GM10248 (cell line): Measurements from ENCODE around the gene PTPRG.
A peak's percentile ranks its signal among the peaks of the same experiment; 100 is the strongest.

Experiments
- CTCF ChIA-PET: fragments of 300-600 bp; sonication (Branson Sonifier 250); formaldehyde crosslinking; extraction: SDS; loops from one replicate; lab custom pipeline; 2021; ENCODE audit warnings: antibody characterized with exemption; lab: Yijun Ruan, JAX
- POLR2A ChIA-PET: fragments of 350-650 bp; sonication (Branson Sonifier 250); formaldehyde crosslinking; extraction: SDS; loops from one replicate; lab custom pipeline; 2020; ENCODE audit warnings: antibody characterized with exemption; lab: Yijun Ruan, JAX
- DNase-seq: peaks from one replicate; pipeline ENCODE4 v3.0.0; 2012; ENCODE audit errors: extremely low spot score
- TF ChIP-seq, protein P1 (sequence below): IDR thresholded peaks from 2 replicates; pipeline ENCODE4 v1.5.1; 2012; ENCODE audit warnings: mild to moderate bottlenecking, low read depth; ENCODE audit errors: extremely low read depth, missing control alignments, control extremely low read depth

PTPRG gene

DNA sequence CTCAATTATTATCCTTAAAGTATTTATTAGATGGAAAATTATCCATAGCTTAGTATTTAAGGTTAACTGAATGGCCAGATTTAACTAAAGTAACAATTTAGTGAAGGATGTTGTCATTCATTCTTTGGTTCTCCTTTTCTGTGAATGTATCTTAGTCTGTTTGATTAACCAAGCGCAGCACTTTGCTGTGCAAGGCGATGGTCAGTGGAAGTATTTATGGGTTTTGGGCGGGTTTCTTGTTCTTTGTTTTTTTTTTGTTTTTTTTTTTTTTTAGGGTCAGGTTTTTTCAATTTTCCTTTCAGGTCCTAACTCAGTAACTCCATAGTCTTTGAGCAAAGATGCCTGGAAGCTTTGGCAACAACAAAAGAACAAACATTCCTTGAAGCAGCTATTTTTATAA lies 328.8 kb downstream of the PTPRG start:
- no peak for DNase-seq
- CTCF ChIA-PET = interaction anchor here (0.9 to 1.0 kb wide), 2 partner anchors 11 to 15 kb away, joined by 3 read pairs; no protein-coding TSS in a partner anchor
- TF ChIP-seq, protein P1, sequence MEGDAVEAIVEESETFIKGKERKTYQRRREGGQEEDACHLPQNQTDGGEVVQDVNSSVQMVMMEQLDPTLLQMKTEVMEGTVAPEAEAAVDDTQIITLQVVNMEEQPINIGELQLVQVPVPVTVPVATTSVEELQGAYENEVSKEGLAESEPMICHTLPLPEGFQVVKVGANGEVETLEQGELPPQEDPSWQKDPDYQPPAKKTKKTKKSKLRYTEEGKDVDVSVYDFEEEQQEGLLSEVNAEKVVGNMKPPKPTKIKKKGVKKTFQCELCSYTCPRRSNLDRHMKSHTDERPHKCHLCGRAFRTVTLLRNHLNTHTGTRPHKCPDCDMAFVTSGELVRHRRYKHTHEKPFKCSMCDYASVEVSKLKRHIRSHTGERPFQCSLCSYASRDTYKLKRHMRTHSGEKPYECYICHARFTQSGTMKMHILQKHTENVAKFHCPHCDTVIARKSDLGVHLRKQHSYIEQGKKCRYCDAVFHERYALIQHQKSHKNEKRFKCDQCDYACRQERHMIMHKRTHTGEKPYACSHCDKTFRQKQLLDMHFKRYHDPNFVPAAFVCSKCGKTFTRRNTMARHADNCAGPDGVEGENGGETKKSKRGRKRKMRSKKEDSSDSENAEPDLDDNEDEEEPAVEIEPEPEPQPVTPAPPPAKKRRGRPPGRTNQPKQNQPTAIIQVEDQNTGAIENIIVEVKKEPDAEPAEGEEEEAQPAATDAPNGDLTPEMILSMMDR = no peak
- POLR2A ChIA-PET = no interaction called here

DNA sequence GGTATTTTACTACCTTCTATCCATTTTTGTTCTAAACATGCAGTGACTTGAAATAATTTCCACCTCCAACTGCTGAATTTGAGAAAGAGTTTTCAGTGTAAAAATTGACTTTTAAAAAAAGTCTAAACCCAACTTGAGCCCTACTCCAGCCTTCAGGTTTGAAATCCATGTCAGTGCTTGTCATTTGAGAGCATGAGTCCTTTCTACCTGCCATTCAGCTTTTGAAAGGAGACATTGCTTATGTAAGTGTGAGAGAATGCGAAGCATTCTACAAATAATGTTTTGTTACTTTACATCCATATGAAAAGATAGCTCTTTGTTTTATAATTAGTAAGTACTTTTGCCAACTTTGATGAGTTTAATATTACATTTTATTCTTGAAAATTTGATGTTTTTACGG lies 329.2 kb downstream of the PTPRG start:
- TF ChIP-seq, protein P1 = no peak
- ChIA-PET CTCF (no interaction called here), POLR2A (no interaction called here)
- DNase-seq = no peak

DNA sequence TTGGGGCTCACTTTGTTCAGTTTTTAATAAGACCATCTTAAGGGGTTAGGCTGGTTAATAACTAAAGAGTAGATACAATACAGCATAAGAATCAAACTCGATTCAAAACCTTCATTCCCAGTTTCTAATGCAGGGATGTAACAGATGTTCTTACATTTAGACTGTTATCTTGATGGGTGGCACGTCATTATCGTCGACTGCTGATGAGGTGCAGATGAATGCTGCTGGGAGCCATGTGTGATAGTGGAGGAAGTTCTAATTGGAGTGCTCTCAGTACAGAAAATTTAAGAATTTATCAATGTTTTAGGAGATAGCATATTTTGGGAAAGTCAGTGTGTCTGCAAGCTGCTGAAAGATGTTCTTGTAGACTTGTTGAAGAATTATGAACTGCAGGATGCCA lies 331.5 kb downstream of the PTPRG start:
- ChIA-PET CTCF (no interaction called here), POLR2A (no interaction called here)
- DNase-seq = no peak

DNA sequence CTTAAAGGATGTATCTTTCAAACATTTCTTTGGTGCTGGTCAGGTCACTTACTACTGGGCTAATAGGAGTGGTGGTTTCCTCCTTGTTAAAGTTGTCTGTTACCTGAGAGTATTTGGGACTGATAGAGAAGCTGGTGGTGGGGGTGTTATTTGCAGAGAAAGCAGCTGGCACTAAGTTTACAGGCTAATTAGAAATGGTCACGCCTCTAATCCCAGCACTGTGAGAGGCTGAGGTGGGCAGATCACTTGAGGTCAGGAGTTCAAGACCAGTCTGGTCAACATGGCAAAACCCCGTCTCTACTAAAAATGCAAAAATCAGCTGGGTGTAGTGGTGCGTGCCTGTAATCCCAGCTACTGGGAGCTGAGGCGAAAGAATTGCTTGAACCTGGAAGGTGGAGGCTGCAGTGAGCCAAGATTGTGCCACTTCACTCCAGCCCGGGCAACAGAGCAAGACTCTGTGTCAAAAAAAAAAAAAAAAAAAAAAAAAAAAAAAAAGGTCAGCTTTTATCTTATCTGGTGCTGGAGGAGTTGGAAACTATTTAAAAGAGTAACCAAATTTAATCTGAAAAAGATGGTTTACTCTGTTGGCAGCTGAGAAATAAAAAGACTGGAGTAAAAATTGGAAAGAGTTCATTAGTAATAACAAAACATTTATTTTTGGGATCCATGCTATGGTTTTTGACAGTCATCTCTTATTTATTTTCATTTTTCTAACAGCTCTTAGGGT lies 332.6 kb downstream of the PTPRG start:
- no peak for DNase-seq
- ChIA-PET POLR2A (no interaction called here), CTCF (interaction anchor here (0.6 to 2.3 kb wide), 3 partner anchors 13 to 1117 kb away, joined by 3 to 6 read pairs (median 3); no protein-coding TSS in a partner anchor)
- TF ChIP-seq, protein P1 = no peak

More for the DNA sequence above, 331.5 kb downstream of the PTPRG start:
- TF ChIP-seq, protein P1 = no peak

DNA sequence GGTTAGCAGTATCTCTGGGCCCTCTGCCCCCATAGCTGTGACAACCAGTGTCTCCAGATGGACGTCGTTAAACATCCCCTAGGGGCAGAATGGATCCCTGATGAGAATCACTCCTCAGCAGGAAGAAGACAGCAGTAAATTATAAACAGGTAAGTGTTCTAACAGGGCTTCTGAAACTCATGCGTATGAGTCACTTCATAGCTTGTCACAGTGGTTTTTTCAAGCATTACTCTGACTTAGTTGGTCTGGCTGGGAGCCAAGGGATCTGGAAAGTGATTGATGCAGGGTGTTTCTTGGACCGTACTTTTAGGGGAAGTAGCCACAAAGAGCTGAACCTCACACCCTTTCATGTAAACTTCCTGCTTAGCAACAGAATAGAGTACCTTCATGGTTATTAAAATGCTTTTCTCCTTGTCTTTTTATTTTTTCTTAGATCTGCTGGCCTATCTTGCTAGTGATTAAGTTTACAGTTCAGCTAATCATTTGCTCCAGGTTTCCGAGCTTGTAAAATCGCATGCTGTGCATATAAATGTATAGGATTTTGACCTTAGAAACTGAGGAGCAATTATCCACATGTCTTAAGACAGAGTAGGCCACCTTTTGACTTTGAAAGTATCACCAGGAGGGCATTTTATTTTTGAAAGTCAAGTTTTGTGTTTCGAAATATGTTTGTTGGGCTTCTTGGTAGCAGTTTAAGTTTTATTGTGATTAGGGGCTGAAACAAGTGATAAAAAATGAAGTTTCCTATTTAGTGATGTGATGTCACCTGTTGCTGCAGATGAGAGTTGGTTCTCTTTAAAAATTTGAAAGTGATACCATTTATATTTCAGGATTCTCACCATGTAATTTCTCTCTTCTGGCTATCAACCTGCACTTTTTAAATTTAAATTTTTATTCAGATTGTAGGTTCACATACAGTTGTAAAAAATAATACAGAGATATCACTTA lies 333.9 kb downstream of the PTPRG start:
- DNase-seq = peak; percentile 73
- CTCF ChIA-PET = interaction anchor here (0.9 to 2.3 kb wide), 4 partner anchors 20 to 41 kb away, joined by 3 to 6 read pairs (median 4); no protein-coding TSS in a partner anchor
- POLR2A ChIA-PET = no interaction called here
- TF ChIP-seq, protein P1 = no peak

DNA sequence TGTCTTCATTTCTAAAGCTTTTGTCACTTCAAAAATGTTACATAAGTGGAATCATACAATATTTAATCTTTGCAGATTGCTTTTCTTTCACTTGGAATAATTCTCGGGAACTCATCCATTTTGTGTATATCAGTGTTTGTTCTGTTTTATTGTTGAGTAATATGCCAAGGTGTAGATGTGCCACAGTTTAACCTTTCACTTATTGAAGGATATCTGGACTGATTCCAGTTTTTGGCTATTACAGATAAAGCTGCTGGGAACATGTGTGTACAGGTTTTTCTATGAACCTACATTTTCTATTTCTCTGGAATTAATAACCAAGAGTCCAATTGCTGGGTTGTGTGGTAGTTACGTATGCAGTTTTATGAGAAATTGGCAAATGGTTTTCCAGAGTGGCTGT lies 334.9 kb downstream of the PTPRG start:
- TF ChIP-seq, protein P1 = no peak
- ChIA-PET POLR2A (no interaction called here), CTCF (interaction anchor here (2.3 kb wide), 1 partner anchor 40 kb away, joined by 6 read pairs; no protein-coding TSS in a partner anchor)
- no peak for DNase-seq
